ENCODE data around the gene ZSWIM6.

ZSWIM6 gene

DNA sequence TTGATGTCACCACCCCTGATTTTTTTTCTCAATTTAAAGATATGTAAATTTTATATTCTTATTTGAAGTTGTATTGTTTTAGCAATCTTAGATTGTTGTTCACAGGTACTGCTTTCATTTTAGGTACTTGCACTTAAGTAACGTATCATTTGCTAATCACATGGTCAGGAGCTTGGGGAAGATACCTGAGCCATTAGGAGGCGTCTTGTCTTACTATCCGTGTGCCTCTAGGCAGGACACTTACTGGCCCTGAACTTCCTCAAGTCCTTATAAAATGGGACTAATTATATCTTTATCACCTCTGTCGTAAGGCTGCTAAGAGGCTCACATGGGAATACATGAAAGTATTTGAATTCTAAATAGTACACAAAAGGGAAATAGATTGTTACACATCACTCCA lies 18.5 kb downstream of the ZSWIM6 start:
- H3K4me3 ChIP-seq (ENCODE audit: low read length): no peak overlapping the region
- DNase-seq (ENCODE audit: low read depth, low spot score): no peak

DNA sequence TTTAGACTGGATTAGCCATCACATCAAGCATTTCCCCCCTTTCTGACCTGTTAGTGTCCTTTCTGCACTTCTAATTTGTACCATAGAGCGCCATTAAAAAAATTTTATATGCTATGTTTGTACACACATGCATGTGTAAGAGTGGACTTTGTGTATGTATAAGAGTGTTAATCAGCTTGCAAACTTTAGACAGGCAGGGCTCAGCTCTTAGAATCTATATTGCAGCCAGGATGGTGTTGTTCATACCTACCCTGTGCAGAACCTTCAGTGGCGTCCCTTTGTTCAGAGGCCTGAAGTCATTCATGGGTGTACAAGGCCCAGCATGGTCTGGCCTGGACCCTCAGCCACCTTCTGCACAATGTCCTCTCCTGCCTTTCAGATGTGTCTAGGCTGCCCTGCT lies 19.7 kb downstream of the ZSWIM6 start:
- no peak overlapping the region for H3K4me3 ChIP-seq (ENCODE audit: low read length)
- no peak for DNase-seq (ENCODE audit: low read depth, low spot score)

- DNase-seq (ENCODE audit: low read depth, low spot score): no peak
- H3K4me3 ChIP-seq (ENCODE audit: low read length): no peak overlapping the region
Measured at GRCh38 chr5:61352180-61352579, 20.1 kb downstream of the ZSWIM6 start.

GRCh38 chr5:61352612-61353156 lies 20.6 kb downstream of the ZSWIM6 start:
- no peak for DNase-seq (ENCODE audit: low read depth, low spot score)
- H3K4me3 ChIP-seq (ENCODE audit: low read length): no peak overlapping the region

DNA sequence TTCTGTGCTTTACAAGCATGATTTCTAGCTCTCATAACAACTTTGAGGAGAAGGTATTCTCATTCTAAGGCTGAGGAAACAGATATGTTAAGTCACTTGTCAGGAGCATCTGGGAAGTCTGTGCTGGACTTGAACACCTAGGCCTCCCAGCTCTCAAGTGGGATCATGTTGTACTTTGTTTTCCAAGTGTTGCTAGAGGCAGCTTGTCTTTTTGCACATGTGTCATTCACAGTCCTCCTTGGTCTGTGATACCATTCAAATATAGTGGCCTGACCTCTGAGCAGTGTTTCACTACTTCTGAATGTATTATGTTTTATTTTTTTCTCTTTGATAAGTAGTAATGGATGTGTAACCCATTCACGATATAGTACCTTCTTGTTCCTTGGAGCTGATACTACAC lies 21.2 kb downstream of the ZSWIM6 start:
- no peak overlapping the region for H3K4me3 ChIP-seq (ENCODE audit: low read length)

GRCh38 chr5:61354199-61354598 lies 22.1 kb downstream of the ZSWIM6 start:
- DNase-seq (ENCODE audit: low read depth, low spot score): no peak
- H3K4me3 ChIP-seq (ENCODE audit: low read length): no peak overlapping the region

More for the DNA sequence above, 21.2 kb downstream of the ZSWIM6 start:
- DNase-seq (ENCODE audit: low read depth, low spot score): no peak

DNA sequence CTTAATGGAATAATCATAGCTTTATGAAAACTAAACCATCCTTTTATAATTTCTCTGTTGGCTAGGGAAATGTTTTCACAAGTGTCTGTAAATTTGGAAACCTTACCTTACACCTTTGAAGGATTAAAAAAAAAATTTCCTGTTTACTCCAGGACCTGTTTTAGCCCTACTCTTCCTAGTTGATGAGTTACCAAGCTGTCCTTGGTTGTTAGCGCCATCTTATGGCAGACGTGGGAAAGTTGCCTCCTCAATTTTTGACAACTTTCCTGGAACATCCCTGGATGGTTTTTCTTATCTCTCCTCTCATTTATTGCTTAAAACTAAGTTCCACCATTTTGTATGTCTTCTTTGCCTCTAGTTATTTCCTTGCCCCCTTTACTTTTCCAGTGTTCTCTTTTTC lies 25.7 kb downstream of the ZSWIM6 start:
- DNase-seq (ENCODE audit: low read depth, low spot score): no peak
- H3K4me3 ChIP-seq (ENCODE audit: low read length): no peak overlapping the region

GRCh38 chr5:61362796-61363368 lies 30.8 kb downstream of the ZSWIM6 start:
- H3K4me3 ChIP-seq (ENCODE audit: low read length): no peak overlapping the region
- no peak for DNase-seq (ENCODE audit: low read depth, low spot score)

DNA sequence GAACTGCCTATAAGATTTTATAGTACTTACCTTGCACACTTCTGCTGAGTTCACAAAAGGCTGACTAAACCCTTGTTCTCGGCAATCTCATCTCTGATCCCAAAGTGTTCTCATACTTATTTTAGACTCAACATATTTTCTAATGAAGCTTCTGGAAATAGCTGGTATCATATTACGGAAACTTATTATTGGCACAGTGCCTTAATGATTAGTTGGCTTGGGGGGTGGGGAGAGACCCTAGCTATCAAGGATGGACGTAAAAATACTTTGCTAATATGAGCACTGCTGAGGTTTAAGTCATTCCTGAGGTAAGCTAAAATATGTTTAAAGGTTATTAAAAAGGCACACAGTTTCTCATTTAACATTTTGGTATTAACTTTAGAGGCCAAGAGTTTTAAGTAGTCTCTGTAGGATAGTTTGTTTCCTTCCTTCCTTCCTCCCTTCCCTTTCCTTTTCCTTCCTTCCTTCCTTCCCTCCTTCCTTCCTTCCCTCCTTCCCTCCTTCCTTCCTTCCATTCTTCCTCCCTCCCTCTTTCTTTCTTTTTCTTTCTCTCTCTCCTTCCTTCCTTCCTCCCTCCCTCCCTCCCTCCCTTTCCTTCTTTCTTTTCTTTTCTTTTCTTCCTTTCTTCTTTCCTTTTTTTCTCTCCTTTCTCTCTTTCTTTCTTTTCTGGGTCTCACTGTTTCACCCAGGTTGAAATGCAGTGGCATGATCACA lies 31.5 kb downstream of the ZSWIM6 start:
- DNase-seq (ENCODE audit: low read depth, low spot score): no peak
- H3K4me3 ChIP-seq (ENCODE audit: low read length): no peak overlapping the region

DNA sequence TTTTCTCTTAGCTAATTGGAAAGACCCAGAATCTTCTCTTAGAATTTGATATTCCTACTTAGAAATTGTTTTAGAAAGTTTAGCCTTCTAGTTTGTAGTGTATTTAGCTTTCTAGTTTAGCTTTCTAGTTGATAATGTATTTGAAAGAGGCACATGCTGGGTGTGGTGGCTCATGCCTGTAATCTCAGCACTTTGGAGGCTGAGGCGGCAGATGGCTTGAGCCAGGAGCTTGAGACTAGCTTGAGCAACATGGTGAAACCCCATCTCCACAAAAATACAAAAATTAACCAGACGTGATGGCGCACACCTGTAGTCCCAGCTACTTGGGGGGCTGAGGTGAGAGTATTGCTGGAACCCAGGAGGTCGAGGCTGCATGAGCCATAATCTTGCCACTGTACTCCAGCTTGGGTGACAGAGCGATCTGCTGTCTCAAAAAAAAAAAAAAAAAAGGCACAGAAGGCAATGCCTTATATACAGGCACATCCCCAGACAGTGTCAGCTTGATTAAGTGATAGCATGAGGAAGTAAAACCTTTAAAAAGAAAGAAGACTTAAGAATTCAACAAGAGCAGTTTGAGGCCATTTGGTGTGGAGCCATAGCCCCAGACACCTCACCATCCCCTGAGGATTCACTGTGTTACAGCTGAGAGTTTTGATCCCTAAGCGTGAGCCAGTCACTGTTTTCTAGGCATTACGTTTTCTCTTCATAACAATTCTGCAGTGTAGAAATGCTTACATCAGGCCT lies 34.6 kb downstream of the ZSWIM6 start:
- DNase-seq (ENCODE audit: low read depth, low spot score): no peak
- H3K4me3 ChIP-seq (ENCODE audit: low read length): no peak overlapping the region

GRCh38 chr5:61370506-61370905 lies 38.4 kb downstream of the ZSWIM6 start:
- no peak for DNase-seq (ENCODE audit: low read depth, low spot score)
- no peak overlapping the region for H3K4me3 ChIP-seq (ENCODE audit: low read length)

DNA sequence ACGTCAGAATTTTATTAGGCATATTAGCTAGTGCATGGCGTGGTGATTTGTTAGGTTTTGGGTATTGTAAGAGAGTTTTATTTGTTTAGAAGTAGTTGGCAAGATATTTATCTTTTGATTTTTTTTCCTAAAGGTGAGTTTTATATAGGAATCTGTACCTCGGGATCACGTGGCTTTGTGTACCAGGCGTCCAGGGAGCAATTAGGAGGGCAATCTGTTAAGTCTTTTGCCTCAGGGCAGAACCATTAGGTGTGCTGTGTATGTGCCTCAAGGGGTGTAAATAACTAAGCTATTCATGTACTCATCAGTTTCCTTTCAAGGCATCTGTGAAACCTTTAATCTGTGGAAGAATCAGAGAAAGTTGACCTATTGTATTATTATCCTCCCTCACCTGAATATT lies 39.4 kb downstream of the ZSWIM6 start:
- DNase-seq (ENCODE audit: low read depth, low spot score): no peak

DNA sequence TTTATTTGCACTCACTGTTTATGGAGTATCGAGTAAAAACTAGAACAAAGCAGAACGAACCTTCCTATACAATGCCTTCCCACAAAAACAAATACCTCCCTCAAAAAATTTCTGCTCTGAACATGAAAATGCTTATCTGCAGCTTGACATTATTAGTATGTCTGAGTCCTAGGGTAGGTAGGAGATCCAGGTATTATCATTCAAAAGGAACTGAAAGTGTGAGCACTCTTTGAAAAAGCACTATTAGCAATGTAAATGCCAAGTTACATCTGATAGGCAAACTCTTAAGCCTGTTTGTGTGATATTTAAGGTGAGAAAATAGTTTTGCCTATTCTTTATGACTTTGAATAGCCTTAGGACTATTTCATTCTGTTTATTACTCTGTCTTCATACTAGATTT lies 47.6 kb downstream of the ZSWIM6 start:
- H3K4me3 ChIP-seq (ENCODE audit: low read length): no peak overlapping the region

More for the DNA sequence above, 39.4 kb downstream of the ZSWIM6 start:
- no peak overlapping the region for H3K4me3 ChIP-seq (ENCODE audit: low read length)

GRCh38 chr5:61381968-61382367 lies 49.9 kb downstream of the ZSWIM6 start:
- H3K4me3 ChIP-seq (ENCODE audit: low read length): no peak overlapping the region
- DNase-seq (ENCODE audit: low read depth, low spot score): no peak

More for the DNA sequence above, 47.6 kb downstream of the ZSWIM6 start:
- DNase-seq (ENCODE audit: low read depth, low spot score): no peak

GRCh38 chr5:61385627-61386026 lies 53.6 kb downstream of the ZSWIM6 start:
- DNase-seq (ENCODE audit: low read depth, low spot score): no peak
- no peak overlapping the region for H3K4me3 ChIP-seq (ENCODE audit: low read length)

- DNase-seq (ENCODE audit: low read depth, low spot score): no peak
- H3K4me3 ChIP-seq (ENCODE audit: low read length): no peak overlapping the region
Measured at GRCh38 chr5:61386045-61386800, 54.2 kb downstream of the ZSWIM6 start.

DNA sequence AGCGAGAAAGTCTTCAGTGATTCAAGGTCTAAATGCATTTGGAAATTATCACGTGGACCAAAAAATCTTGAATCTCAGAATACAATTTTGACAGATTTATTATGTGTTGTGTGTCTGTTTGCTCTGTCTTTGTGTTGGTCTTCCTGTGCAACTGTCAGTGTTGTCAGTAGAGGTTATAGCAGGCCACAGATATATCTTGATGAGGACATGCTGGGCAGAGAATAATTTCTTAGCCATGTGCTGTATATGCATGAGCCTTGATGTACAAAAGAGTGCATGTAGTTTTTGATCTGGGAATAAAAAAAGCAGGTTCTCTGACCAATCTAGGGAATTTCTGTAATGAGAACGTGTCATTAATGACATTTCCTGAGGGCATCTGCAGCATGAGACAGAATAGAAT lies 57.6 kb downstream of the ZSWIM6 start:
- no peak for DNase-seq (ENCODE audit: low read depth, low spot score)
- no peak overlapping the region for H3K4me3 ChIP-seq (ENCODE audit: low read length)

- no peak for DNase-seq (ENCODE audit: low read depth, low spot score)
- H3K4me3 ChIP-seq (ENCODE audit: low read length): no peak overlapping the region
Measured at GRCh38 chr5:61394078-61394704, 62.1 kb downstream of the ZSWIM6 start.

GRCh38 chr5:61394793-61395192 lies 62.7 kb downstream of the ZSWIM6 start:
- H3K4me3 ChIP-seq (ENCODE audit: low read length): no peak overlapping the region
- no peak for DNase-seq (ENCODE audit: low read depth, low spot score)

Data from Jurkat, Clone E6-1 (cell line).